SU-DHL-6 (cell line): ENCODE data around the gene CDIP1.

ENCODE experiments used
- H2AFZ ChIP-seq: fragments of 200-600 bp; sonication (generic); 2 replicates; pipeline ENCODE4 v1.6.1; 2014; ENCODE audit warnings: low read depth, mild to moderate bottlenecking, moderate library complexity, mixed read lengths, antibody characterized with exemption, low read length; ENCODE audit not compliant: severe bottlenecking
- H3F3A ChIP-seq: fragments of 200-600 bp; shearing (Covaris generic); 2 replicates; pipeline ENCODE4 v1.6.0; 2016; ENCODE audit warnings: antibody characterized with exemption, mild to moderate bottlenecking; ENCODE audit not compliant: insufficient read depth
- H3K27ac ChIP-seq: fragments of 200-600 bp; sonication (generic); 2 replicates; pipeline ENCODE4 v1.5.1; 2016; ENCODE audit warnings: low read depth, mild to moderate bottlenecking, low read length, moderate library complexity, mixed read lengths
- H3K27me3 ChIP-seq: fragments of 200-600 bp; sonication (generic), shearing (Covaris generic); 2 replicates; pipeline ENCODE4 v1.6.0; 2014; ENCODE audit warnings: mild to moderate bottlenecking, low read length
- H3K36me3 ChIP-seq: fragments of 200-600 bp; sonication (generic); 2 replicates; pipeline ENCODE4 v1.6.1; 2014; ENCODE audit warnings: mild to moderate bottlenecking, low read length, mixed read lengths
- H3K4me2 ChIP-seq: fragments of 300-600, 200-600 bp; shearing (Covaris generic), sonication (generic); 2 replicates; pipeline ENCODE4 v1.6.0; 2014; ENCODE audit warnings: low read length, low read depth, mild to moderate bottlenecking; ENCODE audit not compliant: poor library complexity, severe bottlenecking
- H3K4me3 ChIP-seq: fragments of 200-600 bp; sonication (generic); 2 replicates; pipeline ENCODE4 v1.5.1; 2014; ENCODE audit warnings: antibody characterized with exemption, low read length, mild to moderate bottlenecking, mixed read lengths; ENCODE audit not compliant: insufficient read depth, poor library complexity, severe bottlenecking
- H3K79me2 ChIP-seq: fragments of 200-600 bp; sonication (generic); 2 replicates; pipeline ENCODE4 v1.6.1; 2014; ENCODE audit warnings: mild to moderate bottlenecking, low read length, moderate library complexity; ENCODE audit not compliant: insufficient read depth
- H3K9ac ChIP-seq: fragments of 200-600 bp; sonication (generic); 2 replicates; pipeline ENCODE4 v1.7.0; 2014; ENCODE audit warnings: mild to moderate bottlenecking, low read length
- H3K9me2 ChIP-seq: fragments of 200-600 bp; sonication (generic); replicated peaks from 2 replicates; pipeline ENCODE4 v1.6.1; 2014; ENCODE audit warnings: low read length; ENCODE audit not compliant: insufficient read depth
- H3K9me3 ChIP-seq: fragments of 200-600 bp; sonication (generic); 2 replicates; pipeline ENCODE4 v1.6.1; 2014; ENCODE audit warnings: low read length, mixed read lengths; ENCODE audit not compliant: insufficient read depth
- H4K20me1 ChIP-seq: fragments of 200-600 bp; sonication (generic); 2 replicates; pipeline ENCODE4 v1.6.1; 2014; ENCODE audit warnings: low read depth, mild to moderate bottlenecking, antibody characterized with exemption, low read length, moderate library complexity, mixed read lengths
- CTCF ChIP-seq: fragments of 200-600 bp; sonication (generic); IDR thresholded peaks from one replicate; pipeline ENCODE4 v1.5.1; 2017; ENCODE audit warnings: antibody characterized with exemption, mild to moderate bottlenecking, low read length, moderate library complexity; ENCODE audit not compliant: insufficient read depth, poor library complexity, severe bottlenecking
- EZH2phosphoT487 ChIP-seq: fragments of 200-600 bp; sonication (generic), shearing (Covaris generic); conservative IDR thresholded peaks from 2 replicates; pipeline ENCODE4 v1.6.1; 2018; ENCODE audit warnings: mild to moderate bottlenecking, antibody characterized with exemption, low read length, moderate library complexity, mixed read lengths

CDIP1 gene

GRCh38 chr16:4519274-4520058 is 19.1 kb downstream of the CDIP1 start:
- Histone ChIP-seq H3K27me3 (no peaks in the 10 kb centered on the region), H4K20me1 (no peaks in the 10 kb centered on the region), H3K9me3 (no peaks in the 10 kb centered on the region), H3K27ac (no peak overlapping the region), H3K9ac (no peak overlapping the region), H3K4me3 (no peak overlapping the region), H2AFZ (no peak overlapping the region), H3K9me2 (no peaks in the 10 kb centered on the region), H3K4me2 (no peak overlapping the region), H3F3A (peaks cover 10% of the 10 kb centered on the region; the same call in 1 of the 2 replicates), H3K79me2 (no peaks in the 10 kb centered on the region), H3K36me3 (no peaks in the 10 kb centered on the region)
- no peak for TF ChIP-seq EZH2phosphoT487
- TF ChIP-seq CTCF = no peak

GRCh38 chr16:4517812-4518680 is 20.5 kb downstream of the CDIP1 start:
- no peaks in the 10 kb centered on the region for H3K36me3 ChIP-seq
- no peak overlapping the region for H3K4me3 ChIP-seq
- no peaks in the 10 kb centered on the region for H3K27me3 ChIP-seq
- H3K79me2 ChIP-seq = no peaks in the 10 kb centered on the region
- no peak overlapping the region for H2AFZ ChIP-seq
- no peak for TF ChIP-seq EZH2phosphoT487
- peak; percentile 70 for TF ChIP-seq CTCF
- no peaks in the 10 kb centered on the region for H3K9me2 ChIP-seq
- no peaks in the 10 kb centered on the region for H4K20me1 ChIP-seq
- no peaks in the 10 kb centered on the region for H3K9me3 ChIP-seq
- no peak overlapping the region for H3K27ac ChIP-seq
- H3K4me2 ChIP-seq = no peak overlapping the region
- peaks cover 10% of the 10 kb centered on the region; the same call in 1 of the 2 replicates for H3F3A ChIP-seq
- no peak overlapping the region for H3K9ac ChIP-seq

GRCh38 chr16:4515611-4516233 is 22.9 kb downstream of the CDIP1 start:
- Histone ChIP-seq H3K9ac (no peak overlapping the region), H3K9me2 (no peaks in the 10 kb centered on the region), H3K27ac (no peak overlapping the region), H3K4me2 (no peak overlapping the region), H2AFZ (no peak overlapping the region), H3K4me3 (no peak overlapping the region), H3K36me3 (no peaks in the 10 kb centered on the region), H4K20me1 (no peaks in the 10 kb centered on the region), H3K27me3 (no peaks in the 10 kb centered on the region), H3F3A (peaks cover 10% of the 10 kb centered on the region; the same call in 1 of the 2 replicates), H3K79me2 (no peaks in the 10 kb centered on the region), H3K9me3 (no peaks in the 10 kb centered on the region)
- TF ChIP-seq EZH2phosphoT487 (no peak), CTCF (no peak)
